Measurements from ENCODE around the gene ECHDC3. TPM values are rescaled to one million over a fixed set of nuclear protein-coding genes. Genes with fewer than 3 reads are reported as not detected.

The ECHDC3 gene, protein sequence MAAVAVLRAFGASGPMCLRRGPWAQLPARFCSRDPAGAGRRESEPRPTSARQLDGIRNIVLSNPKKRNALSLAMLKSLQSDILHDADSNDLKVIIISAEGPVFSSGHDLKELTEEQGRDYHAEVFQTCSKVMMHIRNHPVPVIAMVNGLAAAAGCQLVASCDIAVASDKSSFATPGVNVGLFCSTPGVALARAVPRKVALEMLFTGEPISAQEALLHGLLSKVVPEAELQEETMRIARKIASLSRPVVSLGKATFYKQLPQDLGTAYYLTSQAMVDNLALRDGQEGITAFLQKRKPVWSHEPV
- 1 to 10 TPM in 1 of 2 donors, not detected in 1; 1.5 TPM for total RNA-seq

DNA sequence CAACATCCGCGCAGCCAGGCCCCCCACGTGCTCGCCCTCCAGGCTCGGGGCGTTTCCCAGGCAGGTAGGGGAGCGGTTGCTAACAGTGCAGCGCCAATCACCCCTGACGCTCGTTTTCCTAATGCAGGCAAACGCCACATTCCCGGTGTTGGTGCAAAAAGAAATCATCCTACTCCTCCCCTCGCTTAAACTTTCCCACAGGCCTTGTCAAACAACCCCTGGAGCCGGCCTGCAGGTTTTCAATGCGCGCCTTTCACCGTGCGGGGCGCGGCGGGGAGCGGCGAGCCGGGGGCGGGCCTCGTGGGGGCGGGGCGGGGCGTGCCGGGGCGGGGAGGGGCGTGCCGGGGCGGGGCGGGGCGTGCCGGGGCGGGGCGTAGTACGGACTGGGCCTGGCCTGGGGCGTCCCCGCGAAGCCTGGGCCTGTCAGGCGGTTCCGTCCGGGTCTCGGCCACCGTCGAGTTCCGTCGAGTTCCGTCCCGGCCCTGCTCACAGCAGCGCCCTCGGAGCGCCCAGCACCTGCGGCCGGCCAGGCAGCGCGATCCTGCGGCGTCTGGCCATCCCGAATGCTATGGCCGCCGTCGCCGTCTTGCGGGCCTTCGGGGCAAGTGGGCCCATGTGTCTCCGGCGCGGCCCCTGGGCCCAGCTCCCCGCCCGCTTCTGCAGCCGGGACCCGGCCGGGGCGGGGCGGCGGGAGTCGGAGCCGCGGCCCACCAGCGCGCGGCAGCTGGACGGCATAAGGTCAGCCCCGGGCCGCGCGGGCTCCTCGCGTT is at the start of gene ECHDC3:
Gene ECHDC3 (plus strand): TSS at position 374 of the 770 bp plus-strand sequence. CDS start 195 bp downstream, at position 569.
- Mint-ChIP-seq H3K27ac (peak within 1 kb of the TSS; percentile 43), H3K36me3 (ENCODE audit: low read depth) (no peaks in the 10 kb centered on the region), H3K4me3 (peak within 1 kb of the TSS; percentile 61), H3K4me1 (peaks cover 8% of the 10 kb centered on the region), H3K27me3 (peaks cover 23% of the 10 kb centered on the region), H3K9me3 (no peaks in the 10 kb centered on the region)
- ATAC-seq (replicated peaks): peak; percentile 94

GRCh38 chr10:11693376-11693775 is 48.8 kb upstream of the ECHDC3 start:
- no peak for ATAC-seq (replicated peaks)
- no peaks in the 10 kb centered on the region for H3K36me3 Mint-ChIP-seq (ENCODE audit: low read depth)
- H3K27ac Mint-ChIP-seq: no peak overlapping the region
- H3K4me1 Mint-ChIP-seq: no peaks in the 10 kb centered on the region
- no peak overlapping the region for H3K4me3 Mint-ChIP-seq
- peaks cover 7% of the 10 kb centered on the region for H3K27me3 Mint-ChIP-seq
- no peaks in the 10 kb centered on the region for H3K9me3 Mint-ChIP-seq

DNA sequence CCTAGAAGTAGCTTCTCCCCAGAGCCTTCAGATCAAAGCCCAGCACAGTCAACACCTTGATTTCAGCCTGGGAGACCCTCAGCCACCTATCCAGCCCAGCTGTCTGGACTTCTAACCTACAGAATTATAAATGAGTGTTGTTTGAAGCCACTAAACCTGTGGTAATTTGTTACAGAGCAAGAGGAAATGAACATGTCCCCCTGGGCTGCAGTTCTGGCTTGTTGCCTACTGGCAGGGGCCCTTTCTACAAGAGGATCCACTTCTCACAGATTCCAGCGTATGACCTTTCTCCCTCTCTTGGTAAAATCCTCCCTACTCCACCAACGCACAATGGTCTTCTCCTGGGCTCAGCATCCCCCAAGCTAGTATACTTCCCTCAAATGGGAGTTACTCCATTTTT is 46.4 kb upstream of the ECHDC3 start:
- Mint-ChIP-seq H3K9me3 (no peaks in the 10 kb centered on the region), H3K4me3 (no peak overlapping the region), H3K4me1 (no peaks in the 10 kb centered on the region), H3K36me3 (ENCODE audit: low read depth) (no peaks in the 10 kb centered on the region), H3K27me3 (peaks cover 7% of the 10 kb centered on the region), H3K27ac (no peak overlapping the region)
- ATAC-seq (replicated peaks): no peak

DNA sequence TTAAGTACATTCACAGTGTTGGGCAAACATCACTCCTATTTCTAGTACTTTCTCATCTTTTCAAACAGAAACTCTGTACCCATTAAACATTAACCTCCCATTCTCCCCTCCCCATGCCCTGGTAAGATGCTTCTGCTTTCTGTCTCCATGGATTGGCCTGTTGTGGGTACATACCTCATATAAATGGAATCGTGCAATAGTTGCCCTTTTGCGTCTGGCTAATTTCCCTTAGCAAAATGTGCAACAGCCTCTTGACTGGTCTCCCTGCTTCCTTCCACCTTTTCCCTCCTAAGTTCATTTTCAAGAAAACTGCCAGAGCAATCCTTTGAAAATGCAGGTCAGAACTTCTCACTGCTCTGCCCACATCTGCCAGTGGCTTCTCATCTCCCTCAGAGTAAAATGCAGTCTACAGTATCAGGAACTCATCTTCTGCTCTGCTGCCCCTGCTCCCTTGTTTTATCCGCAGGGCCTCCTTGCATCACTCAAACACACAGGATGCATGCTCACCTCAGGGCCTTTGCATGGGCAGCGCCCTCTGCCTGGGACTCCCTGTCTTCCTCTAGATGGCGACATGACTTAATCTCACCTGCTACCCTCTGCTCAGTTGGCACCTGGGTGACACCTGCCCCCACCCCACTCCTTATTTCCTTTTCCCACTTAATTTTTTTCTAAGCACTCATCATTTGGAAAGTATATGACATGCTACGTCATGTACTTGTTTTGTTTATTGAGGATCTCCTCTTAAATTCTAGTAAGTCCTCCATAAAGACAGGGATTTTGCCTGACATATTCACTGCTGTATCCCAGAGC is 44.3 kb upstream of the ECHDC3 start:
- Mint-ChIP-seq H3K27me3 (peaks cover 7% of the 10 kb centered on the region), H3K27ac (no peak overlapping the region), H3K9me3 (no peaks in the 10 kb centered on the region), H3K4me3 (no peak overlapping the region), H3K4me1 (no peaks in the 10 kb centered on the region), H3K36me3 (ENCODE audit: low read depth) (no peaks in the 10 kb centered on the region)
- ATAC-seq (replicated peaks): peak; percentile 63

DNA sequence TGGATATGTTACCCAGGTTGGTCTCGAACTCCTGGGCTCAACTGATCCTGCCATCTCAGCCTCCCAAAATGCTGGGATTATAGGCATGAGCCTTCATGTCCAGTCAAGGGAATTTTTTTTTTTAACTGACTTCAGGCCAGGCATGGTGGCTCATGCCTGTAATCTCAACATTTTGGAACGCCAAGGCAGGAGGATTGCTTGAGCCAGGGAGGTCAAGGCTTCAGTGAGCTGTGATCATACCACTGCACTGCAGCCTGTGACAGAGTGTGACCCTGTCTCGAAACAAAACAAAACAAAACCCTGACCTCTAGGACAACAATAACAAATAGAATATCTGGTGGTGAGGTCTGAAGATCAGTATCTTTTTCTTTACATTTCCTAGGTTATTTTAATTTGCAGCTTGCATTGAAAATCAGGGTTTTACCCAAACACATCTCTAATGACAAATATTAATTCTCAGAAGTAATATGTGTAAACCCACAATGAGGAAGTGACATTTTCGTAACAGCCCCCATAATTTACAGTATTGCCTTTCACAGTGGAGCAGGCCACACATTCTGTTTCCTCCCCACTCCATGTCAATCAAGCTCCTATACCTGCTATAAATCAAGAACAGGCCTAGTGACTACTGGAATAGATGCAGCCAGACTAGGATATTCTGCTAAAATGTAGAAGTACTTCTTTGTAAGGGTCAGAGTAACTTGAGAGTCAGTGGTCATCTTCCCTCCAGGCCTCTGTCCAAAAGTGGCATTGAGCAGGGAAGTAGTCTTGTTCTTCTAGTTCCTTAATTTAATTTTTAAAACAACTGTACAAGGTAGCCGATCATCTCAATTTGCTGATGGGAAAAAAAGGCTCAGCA is 43.3 kb upstream of the ECHDC3 start:
- H3K4me3 Mint-ChIP-seq: no peak overlapping the region
- H3K27me3 Mint-ChIP-seq: peaks cover 7% of the 10 kb centered on the region
- H3K36me3 Mint-ChIP-seq (ENCODE audit: low read depth): no peaks in the 10 kb centered on the region
- ATAC-seq (replicated peaks): no peak
- H3K4me1 Mint-ChIP-seq: no peaks in the 10 kb centered on the region
- no peak overlapping the region for H3K27ac Mint-ChIP-seq
- no peaks in the 10 kb centered on the region for H3K9me3 Mint-ChIP-seq

- Mint-ChIP-seq H3K27me3 (peaks cover 7% of the 10 kb centered on the region), H3K4me3 (no peak overlapping the region), H3K9me3 (no peaks in the 10 kb centered on the region), H3K4me1 (no peaks in the 10 kb centered on the region), H3K27ac (no peak overlapping the region), H3K36me3 (ENCODE audit: low read depth) (no peaks in the 10 kb centered on the region)
- no peak for ATAC-seq (replicated peaks)
Measured at GRCh38 chr10:11699550-11700097, 42.6 kb upstream of the ECHDC3 start.

DNA sequence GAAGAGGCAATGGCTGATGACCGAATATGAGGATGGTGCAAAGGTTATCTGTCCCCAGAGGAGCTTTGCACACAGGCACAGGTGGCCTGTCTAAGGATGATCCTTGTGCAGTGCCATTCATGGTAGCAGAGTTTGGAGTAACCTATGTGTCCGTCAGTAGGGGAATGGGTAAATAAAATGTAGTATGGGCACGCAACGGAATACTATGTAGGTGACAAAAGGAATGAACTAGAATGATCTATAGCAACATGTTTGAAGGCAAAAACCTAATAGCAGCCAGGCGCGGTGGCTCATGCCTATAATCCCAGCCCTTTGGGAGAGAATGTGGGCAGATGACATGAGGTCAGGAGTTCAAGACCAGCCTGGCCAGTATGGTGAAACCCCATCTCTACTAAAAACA is 41.6 kb upstream of the ECHDC3 start:
- Mint-ChIP-seq H3K9me3 (no peaks in the 10 kb centered on the region), H3K4me3 (no peak overlapping the region), H3K27ac (no peak overlapping the region), H3K36me3 (ENCODE audit: low read depth) (no peaks in the 10 kb centered on the region), H3K4me1 (no peaks in the 10 kb centered on the region), H3K27me3 (peaks cover 10% of the 10 kb centered on the region)
- no peak for ATAC-seq (replicated peaks)

- H3K4me3 Mint-ChIP-seq: no peak overlapping the region
- H3K27ac Mint-ChIP-seq: no peak overlapping the region
- H3K27me3 Mint-ChIP-seq: peaks cover 6% of the 10 kb centered on the region
- no peaks in the 10 kb centered on the region for H3K4me1 Mint-ChIP-seq
- H3K9me3 Mint-ChIP-seq: no peaks in the 10 kb centered on the region
- ATAC-seq (replicated peaks): no peak
- no peaks in the 10 kb centered on the region for H3K36me3 Mint-ChIP-seq (ENCODE audit: low read depth)
Measured at GRCh38 chr10:11701451-11702095, 40.6 kb upstream of the ECHDC3 start.

DNA sequence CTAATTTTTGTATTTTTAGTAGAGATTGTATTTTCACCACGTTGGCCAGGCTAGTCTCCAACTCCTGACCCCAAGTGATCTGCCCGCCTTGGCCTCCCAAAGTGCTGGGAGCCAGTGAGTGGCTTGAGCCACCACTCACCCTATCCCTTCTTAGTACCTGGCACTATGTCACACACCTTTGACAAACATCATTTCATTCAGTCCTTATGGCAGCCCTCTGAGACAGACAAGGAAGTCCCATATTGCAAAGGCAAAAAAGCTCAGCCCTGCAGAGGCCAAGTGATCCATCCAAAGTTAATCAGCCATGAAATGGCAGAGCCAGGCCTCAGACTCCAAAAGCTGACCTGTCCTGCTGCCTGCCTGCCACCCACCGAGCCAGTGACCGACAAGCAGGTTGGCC is 39.9 kb upstream of the ECHDC3 start:
- ATAC-seq (replicated peaks): no peak
- Mint-ChIP-seq H3K9me3 (no peaks in the 10 kb centered on the region), H3K27me3 (peaks cover 6% of the 10 kb centered on the region), H3K36me3 (ENCODE audit: low read depth) (no peaks in the 10 kb centered on the region), H3K27ac (no peak overlapping the region), H3K4me3 (no peak overlapping the region), H3K4me1 (no peaks in the 10 kb centered on the region)

- Mint-ChIP-seq H3K4me1 (no peaks in the 10 kb centered on the region), H3K27me3 (peaks cover 15% of the 10 kb centered on the region), H3K4me3 (no peak overlapping the region), H3K27ac (no peak overlapping the region), H3K36me3 (ENCODE audit: low read depth) (no peaks in the 10 kb centered on the region), H3K9me3 (no peaks in the 10 kb centered on the region)
- ATAC-seq (replicated peaks): no peak
Measured at GRCh38 chr10:11704092-11704491, 38.1 kb upstream of the ECHDC3 start.

GRCh38 chr10:11705722-11706121 is 36.5 kb upstream of the ECHDC3 start:
- Mint-ChIP-seq H3K27me3 (peaks cover 15% of the 10 kb centered on the region), H3K4me1 (peaks cover 5% of the 10 kb centered on the region)
- no peak for ATAC-seq (replicated peaks)

GRCh38 chr10:11706895-11707567 is 35.2 kb upstream of the ECHDC3 start:
- Mint-ChIP-seq H3K36me3 (ENCODE audit: low read depth) (no peaks in the 10 kb centered on the region), H3K27me3 (peaks cover 16% of the 10 kb centered on the region), H3K4me3 (no peak overlapping the region)

More at GRCh38 chr10:11705722-11706121, 36.5 kb upstream of the ECHDC3 start:
- Mint-ChIP-seq H3K36me3 (ENCODE audit: low read depth) (no peaks in the 10 kb centered on the region), H3K9me3 (no peaks in the 10 kb centered on the region), H3K4me3 (no peak overlapping the region), H3K27ac (no peak overlapping the region)

More at GRCh38 chr10:11706895-11707567, 35.2 kb upstream of the ECHDC3 start:
- Mint-ChIP-seq H3K27ac (no peak overlapping the region), H3K4me1 (peaks cover 7% of the 10 kb centered on the region), H3K9me3 (no peaks in the 10 kb centered on the region)
- no peak for ATAC-seq (replicated peaks)
